Natural killer cell (primary cell): ENCODE measurements around the gene CELF3. TPM values are rescaled to one million over a fixed set of nuclear protein-coding genes. Genes with fewer than 3 reads are reported as not detected.

Experiments used
- ATAC-seq, 3 donors: fragments of 150-1000 bp in 2 of 3; fragments of 200-7000 bp in 1 of 3; cut with Tn5 transposase; 1 replicate in 1 of 3; 2 replicates in 2 of 3; pipeline ENCODE4 v1.10.0; 2021; ENCODE audit warnings: mild to moderate bottlenecking in 2 of 3, moderate library complexity in 2 of 3
- DNase-seq, 2 donors: peaks; one replicate each; pipeline versions ENCODE4 v3.0.0 to v3.0.0-alpha.2; 2013 to 2021; ENCODE audit warnings: mixed read lengths in 1 of 2
- H3K27ac ChIP-seq: one replicate; pipeline ENCODE4 v1.5.1; 2013; ENCODE audit warnings: mild to moderate bottlenecking, low read length
- H3K27me3 ChIP-seq: one replicate; pipeline ENCODE4 v1.6.1; 2013; ENCODE audit warnings: low read length; ENCODE audit not compliant: control insufficient read depth, insufficient read depth
- H3K36me3 ChIP-seq: one replicate; pipeline ENCODE4 v1.6.1; 2013; ENCODE audit warnings: low read length; ENCODE audit not compliant: control insufficient read depth, insufficient read depth
- H3K4me1 ChIP-seq: one replicate; pipeline ENCODE4 v1.6.1; 2013; ENCODE audit warnings: low read length; ENCODE audit not compliant: control insufficient read depth, insufficient read depth
- H3K4me3 ChIP-seq: one replicate; pipeline ENCODE4 v1.5.1; 2013; ENCODE audit warnings: low read length
- H3K9me3 ChIP-seq: one replicate; pipeline ENCODE4 v1.6.1; 2013; ENCODE audit warnings: low read length; ENCODE audit not compliant: control insufficient read depth, insufficient read depth
- H3K27ac Mint-ChIP-seq, 2 donors: one replicate each; pipeline ENCODE4 v1.8.0; 2022; ENCODE audit warnings: mild to moderate bottlenecking in 2 of 2, mixed read lengths in 2 of 2, moderate library complexity in 1 of 2
- H3K27me3 Mint-ChIP-seq, 2 donors: one replicate each; pipeline ENCODE4 v1.8.0; 2022; ENCODE audit warnings: low read depth in 2 of 2, mixed read lengths in 2 of 2
- H3K36me3 Mint-ChIP-seq: one replicate; pipeline ENCODE4 v1.8.0; 2022; ENCODE audit warnings: mixed read lengths
- H3K4me1 Mint-ChIP-seq, 2 donors: one replicate each; pipeline ENCODE4 v1.8.0; 2022; ENCODE audit warnings: mixed read lengths in 2 of 2
- H3K4me3 Mint-ChIP-seq: one replicate; pipeline ENCODE4 v1.8.0; 2022; ENCODE audit warnings: mild to moderate bottlenecking, moderate library complexity, mixed read lengths
- H3K9me3 Mint-ChIP-seq, 2 donors: one replicate each; pipeline ENCODE4 v1.8.0; 2022; ENCODE audit warnings: mixed read lengths in 2 of 2
- WGBS: methylation state at CpG from one replicate; pipeline ENCODE4 v1.1.7; 2013; ENCODE audit warnings: missing lambda C conversion rate; ENCODE audit not compliant: insufficient coverage; 5-methylcytosine and 5-hydroxymethylcytosine counted together
- intact Hi-C: fragments of 100-400 bp; cut with micrococcal nuclease; formaldehyde crosslinking; loops from one replicate; pipeline ENCODE4 v1.14.2; 2022
- total RNA-seq, 4 donors: library from RNA; stranded (reverse); fragments of 120-200 nt in 1 of 4; gene quantifications; one replicate each; pipeline versions ENCODE4 v1.2.3 to v1.2.4, GENCODE V29; 2013 to 2022
- TF ChIP-seq, protein P1 (sequence below): fragments of 200-600 bp; IDR thresholded peaks from one replicate; pipeline ENCODE4 v1.8.0; 2022; ENCODE audit warnings: antibody characterized with exemption

Gene CELF3
- total RNA-seq, 3 donors from 2014 or later (not counting 1 experiment from before 2014, with no cell fraction given): not detected

DNA sequence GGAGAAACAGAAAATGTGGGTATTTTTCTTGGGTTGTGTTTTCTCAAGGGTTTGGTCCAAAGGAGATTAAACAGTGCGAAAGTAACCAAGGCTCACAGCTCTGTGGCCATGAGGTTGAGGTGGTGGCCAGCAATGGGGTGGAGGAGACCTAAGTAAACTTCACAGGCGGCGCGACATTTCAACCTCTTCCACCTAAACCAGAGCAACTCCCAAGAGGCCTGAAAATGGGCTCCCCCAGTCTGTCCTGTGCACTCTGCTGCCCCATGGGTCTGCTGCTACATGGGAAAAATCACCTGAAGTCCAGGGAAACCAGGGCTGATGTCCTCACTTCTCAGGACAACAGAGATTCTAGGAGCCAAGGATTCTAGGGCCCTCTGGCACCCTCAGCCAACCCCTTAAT lies 12.4 kb downstream of the CELF3 start:
- Mint-ChIP-seq H3K36me3 (peaks cover 12% of the 10 kb centered on the region), H3K4me1 (peaks cover 0 to 25% of the 10 kb centered on the region in 2 donors), H3K27ac (no peak overlapping the region), H3K4me3 (no peak overlapping the region), H3K9me3 (no peaks in the 10 kb centered on the region), H3K27me3 (peaks cover 0 to 3% of the 10 kb centered on the region in 2 donors)
- intact Hi-C loops: no loop called here
- Histone ChIP-seq H3K36me3 (peaks cover 17% of the 10 kb centered on the region), H3K27me3 (no peaks in the 10 kb centered on the region), H3K27ac (no peak overlapping the region), H3K9me3 (no peaks in the 10 kb centered on the region), H3K4me3 (no peak overlapping the region), H3K4me1 (peaks cover 7% of the 10 kb centered on the region)
- ATAC-seq: no peak
- TF ChIP-seq, protein P1, sequence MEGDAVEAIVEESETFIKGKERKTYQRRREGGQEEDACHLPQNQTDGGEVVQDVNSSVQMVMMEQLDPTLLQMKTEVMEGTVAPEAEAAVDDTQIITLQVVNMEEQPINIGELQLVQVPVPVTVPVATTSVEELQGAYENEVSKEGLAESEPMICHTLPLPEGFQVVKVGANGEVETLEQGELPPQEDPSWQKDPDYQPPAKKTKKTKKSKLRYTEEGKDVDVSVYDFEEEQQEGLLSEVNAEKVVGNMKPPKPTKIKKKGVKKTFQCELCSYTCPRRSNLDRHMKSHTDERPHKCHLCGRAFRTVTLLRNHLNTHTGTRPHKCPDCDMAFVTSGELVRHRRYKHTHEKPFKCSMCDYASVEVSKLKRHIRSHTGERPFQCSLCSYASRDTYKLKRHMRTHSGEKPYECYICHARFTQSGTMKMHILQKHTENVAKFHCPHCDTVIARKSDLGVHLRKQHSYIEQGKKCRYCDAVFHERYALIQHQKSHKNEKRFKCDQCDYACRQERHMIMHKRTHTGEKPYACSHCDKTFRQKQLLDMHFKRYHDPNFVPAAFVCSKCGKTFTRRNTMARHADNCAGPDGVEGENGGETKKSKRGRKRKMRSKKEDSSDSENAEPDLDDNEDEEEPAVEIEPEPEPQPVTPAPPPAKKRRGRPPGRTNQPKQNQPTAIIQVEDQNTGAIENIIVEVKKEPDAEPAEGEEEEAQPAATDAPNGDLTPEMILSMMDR: no peak
- WGBS: 83% methylated on average over 4 of the region's 4 CpGs
- DNase-seq: no peak

DNA sequence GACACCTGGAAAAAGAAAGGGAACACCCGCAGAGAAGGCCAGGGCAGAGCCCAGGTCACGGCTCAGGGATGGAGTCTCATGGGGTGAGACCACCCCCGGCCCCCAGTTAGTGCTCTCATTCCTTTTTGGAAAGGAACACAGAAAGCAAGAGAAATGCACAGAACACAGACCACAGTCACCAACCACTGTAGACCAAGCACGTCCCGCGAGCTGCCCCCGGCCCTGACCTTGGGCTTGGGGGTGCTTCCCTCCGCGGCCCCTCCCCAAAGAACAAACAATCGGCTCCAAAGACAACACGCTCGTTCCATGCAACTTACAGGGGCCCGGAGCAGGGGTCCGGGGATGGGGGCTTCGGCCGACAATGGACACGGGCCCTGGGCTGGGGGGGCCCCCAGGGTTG lies 12.8 kb downstream of the CELF3 start:
- Histone ChIP-seq H3K36me3 (peaks cover 21% of the 10 kb centered on the region), H3K27me3 (no peaks in the 10 kb centered on the region), H3K27ac (no peak overlapping the region), H3K9me3 (no peaks in the 10 kb centered on the region), H3K4me1 (peaks cover 7% of the 10 kb centered on the region), H3K4me3 (no peak overlapping the region)
- 45% methylated on average over 17 of the region's 17 CpGs for WGBS
- intact Hi-C loops: no loop called here
- TF ChIP-seq, protein P1: no peak
- peaks cover 0 to 25% of the 10 kb centered on the region in 2 donors for H3K4me1 Mint-ChIP-seq
- H3K9me3 Mint-ChIP-seq: no peaks in the 10 kb centered on the region
- DNase-seq: no peak
- peaks cover 12% of the 10 kb centered on the region for H3K36me3 Mint-ChIP-seq
- H3K27ac Mint-ChIP-seq: peak overlapping the region in 1 of 2 donors; percentile 68
- no peak overlapping the region for H3K4me3 Mint-ChIP-seq
- peaks cover 0 to 3% of the 10 kb centered on the region in 2 donors for H3K27me3 Mint-ChIP-seq
- ATAC-seq: no peak

DNA sequence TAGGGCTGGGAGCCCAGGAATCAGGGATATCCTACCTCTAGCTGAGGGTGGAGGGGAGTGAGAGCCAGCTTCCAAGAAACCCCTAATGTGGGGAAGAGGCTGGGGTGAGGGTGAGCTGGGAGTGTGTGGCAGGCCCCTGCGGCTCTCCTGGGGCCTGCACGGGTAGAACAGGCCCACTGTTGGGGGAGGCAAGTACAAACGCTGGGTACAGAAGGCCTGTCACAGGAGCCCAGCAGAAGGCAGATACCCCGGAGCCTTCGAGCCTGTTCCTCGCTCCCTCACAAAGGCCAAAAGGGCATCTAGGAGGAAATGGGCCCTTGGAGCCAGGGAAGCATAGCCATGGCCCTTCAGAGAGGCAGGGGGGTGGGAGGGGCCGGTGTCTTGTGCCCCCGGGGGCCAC lies 13.7 kb downstream of the CELF3 start:
- H3K4me3 Mint-ChIP-seq: no peak overlapping the region
- Histone ChIP-seq H3K36me3 (peaks cover 29% of the 10 kb centered on the region), H3K27me3 (no peaks in the 10 kb centered on the region), H3K4me3 (no peak overlapping the region), H3K4me1 (peaks cover 7% of the 10 kb centered on the region), H3K27ac (no peak overlapping the region), H3K9me3 (no peaks in the 10 kb centered on the region)
- intact Hi-C loops: no loop called here
- H3K4me1 Mint-ChIP-seq: peaks cover 0 to 25% of the 10 kb centered on the region in 2 donors
- peak overlapping the region in 1 of 2 donors; percentile 68 for H3K27ac Mint-ChIP-seq
- WGBS: 59% methylated on average over 8 of the region's 8 CpGs
- ATAC-seq: no peak
- peaks cover 0 to 3% of the 10 kb centered on the region in 2 donors for H3K27me3 Mint-ChIP-seq
- H3K9me3 Mint-ChIP-seq: no peaks in the 10 kb centered on the region
- TF ChIP-seq, protein P1: no peak
- DNase-seq: no peak
- H3K36me3 Mint-ChIP-seq: peaks cover 12% of the 10 kb centered on the region

DNA sequence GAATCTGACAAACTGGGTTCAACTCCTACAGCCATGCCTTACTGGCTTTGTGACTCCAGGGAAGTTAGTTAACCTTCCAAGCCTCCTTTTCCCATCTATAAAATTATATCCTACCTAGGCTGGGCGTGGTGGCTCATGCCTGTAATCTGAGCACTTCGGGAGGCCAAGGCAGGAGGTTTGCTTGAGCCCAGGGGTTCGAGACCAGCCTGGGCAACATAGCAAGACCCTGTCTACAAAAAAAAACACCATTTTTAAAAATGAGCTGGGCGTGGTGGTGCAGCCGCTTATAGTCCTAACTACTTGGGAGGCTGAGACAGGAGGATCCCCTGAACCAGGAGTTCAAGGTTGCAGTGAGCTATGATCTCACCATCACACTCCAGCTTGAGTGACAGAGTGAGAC lies 15.1 kb downstream of the CELF3 start:
- Mint-ChIP-seq H3K27me3 (peaks cover 0 to under 1% of the 10 kb centered on the region in 2 donors), H3K9me3 (no peaks in the 10 kb centered on the region), H3K27ac (no peak overlapping the region), H3K4me3 (no peak overlapping the region), H3K36me3 (peaks cover 12% of the 10 kb centered on the region), H3K4me1 (peaks cover 0 to 21% of the 10 kb centered on the region in 2 donors)
- H3K9me3 ChIP-seq: no peaks in the 10 kb centered on the region
- WGBS: 96% methylated on average over 5 of the region's 5 CpGs
- no peak overlapping the region for H3K4me3 ChIP-seq
- ATAC-seq: no peak
- H3K36me3 ChIP-seq: peaks cover 39% of the 10 kb centered on the region
- no peak overlapping the region for H3K27ac ChIP-seq
- intact Hi-C loops: no loop called here
- no peaks in the 10 kb centered on the region for H3K27me3 ChIP-seq
- DNase-seq: no peak
- TF ChIP-seq, protein P1: no peak
- peaks cover 7% of the 10 kb centered on the region for H3K4me1 ChIP-seq
